WTC11 (cell line): ENCODE data around the gene SUGT1. TPM values are rescaled to one million over a fixed set of nuclear protein-coding genes. Genes with fewer than 3 reads are reported as not detected.

Experiments used
- ATAC-seq: fragments of 200-7000 bp; cut with Tn5 transposase; 2 replicates; pipeline ENCODE4 v1.10.0; 2021; ENCODE audit warnings: mild to moderate bottlenecking, moderate library complexity
- CTCF ChIA-PET: fragments of 300-600 bp; sonication (Branson Sonifier 250); formaldehyde crosslinking; loops from one replicate; lab custom pipeline; 2021; ENCODE audit warnings: antibody characterized with exemption; lab: Charles Lee
- POLR2A ChIA-PET: fragments of 350-600 bp; sonication (Branson Sonifier 250); formaldehyde crosslinking; loops from one replicate; lab custom pipeline; 2021; ENCODE audit warnings: antibody characterized with exemption; lab: Charles Lee
- DNase-seq: peaks from one replicate; pipeline ENCODE4 v3.0.0; 2021; ENCODE audit warnings: low spot score
- H3K27ac Mint-ChIP-seq: 2 replicates; pipeline ENCODE4 v1.8.0; 2021; ENCODE audit warnings: mixed read lengths
- H3K27me3 Mint-ChIP-seq: 2 replicates; pipeline ENCODE4 v1.8.0; 2021; ENCODE audit warnings: low read depth, mild to moderate bottlenecking, moderate library complexity, mixed read lengths
- H3K36me3 Mint-ChIP-seq: 2 replicates; pipeline ENCODE4 v1.8.0; 2021; ENCODE audit warnings: mixed read lengths
- H3K4me1 Mint-ChIP-seq: 2 replicates; pipeline ENCODE4 v1.8.0; 2022; ENCODE audit warnings: mixed read lengths
- H3K4me3 Mint-ChIP-seq: 2 replicates; pipeline ENCODE4 v1.8.0; 2021; ENCODE audit warnings: mild to moderate bottlenecking, moderate library complexity, mixed read lengths
- H3K9me3 Mint-ChIP-seq: 2 replicates; pipeline ENCODE4 v1.8.0; 2021; ENCODE audit warnings: mixed read lengths
- AR ChIP-seq: fragments of 250-450 bp; sonication (Bioruptor Pico); IDR thresholded peaks from 2 replicates; pipeline ENCODE4 v1.9.0; 2021; ENCODE audit warnings: mild to moderate bottlenecking
- CBFB ChIP-seq: sonication (generic); formaldehyde crosslinking; IDR thresholded peaks from 2 replicates; pipeline ENCODE4 v1.8.1; 2022; ENCODE audit warnings: mild to moderate bottlenecking, low read depth, missing genetic modification reagents
- CREB1 ChIP-seq: sonication (generic); formaldehyde crosslinking; IDR thresholded peaks from 2 replicates; pipeline ENCODE4 v1.8.0; 2023; ENCODE audit warnings: mild to moderate bottlenecking, missing genetic modification reagents
- CTCF ChIP-seq: fragments of 200-600 bp; IDR thresholded peaks from 2 replicates; pipeline ENCODE4 v1.8.0; 2022; ENCODE audit warnings: antibody characterized with exemption
- E2F1 ChIP-seq: sonication (generic); formaldehyde crosslinking; IDR thresholded peaks from 2 replicates; pipeline ENCODE4 v1.8.0; 2022; ENCODE audit warnings: mild to moderate bottlenecking, missing genetic modification reagents
- E2F5 ChIP-seq: sonication (generic); formaldehyde crosslinking; IDR thresholded peaks from 2 replicates; pipeline ENCODE4 v1.8.1; 2022; ENCODE audit warnings: mild to moderate bottlenecking, moderate library complexity, missing genetic modification reagents
- ETV6 ChIP-seq: sonication (generic); formaldehyde crosslinking; IDR thresholded peaks from 2 replicates; pipeline ENCODE4 v1.8.1; 2022; ENCODE audit warnings: mild to moderate bottlenecking, missing genetic modification reagents
- FOXJ3 ChIP-seq: sonication (generic); formaldehyde crosslinking; IDR thresholded peaks from 2 replicates; pipeline ENCODE4 v1.9.0; 2021; ENCODE audit warnings: missing genetic modification reagents, mild to moderate bottlenecking, borderline replicate concordance
- FOXP1 ChIP-seq: sonication (generic); formaldehyde crosslinking; IDR thresholded peaks from 2 replicates; pipeline ENCODE4 v1.8.0; 2022; ENCODE audit warnings: missing genetic modification reagents, mild to moderate bottlenecking, moderate library complexity, borderline replicate concordance
- GABPB1 ChIP-seq: sonication (generic); formaldehyde crosslinking; IDR thresholded peaks from 2 replicates; pipeline ENCODE4 v1.8.1; 2023; ENCODE audit warnings: mild to moderate bottlenecking, missing genetic modification reagents
- JUN ChIP-seq: sonication (generic); formaldehyde crosslinking; IDR thresholded peaks from 2 replicates; pipeline ENCODE4 v1.8.0; 2023; ENCODE audit warnings: mild to moderate bottlenecking, missing genetic modification reagents
- NFATC4 ChIP-seq: fragments of 250-450 bp; sonication (Bioruptor Pico); IDR thresholded peaks from 2 replicates; pipeline ENCODE4 v1.9.0; 2021; ENCODE audit warnings: mild to moderate bottlenecking
- NFYB ChIP-seq: sonication (generic); formaldehyde crosslinking; conservative IDR thresholded peaks from 2 replicates; pipeline ENCODE4 v1.8.0; 2022; ENCODE audit warnings: low read depth, missing genetic modification reagents
- NR2C2 ChIP-seq: sonication (generic); formaldehyde crosslinking; IDR thresholded peaks from 2 replicates; pipeline ENCODE4 v1.8.0; 2022; ENCODE audit warnings: mild to moderate bottlenecking, missing genetic modification reagents
- PREB ChIP-seq: sonication (generic); formaldehyde crosslinking; IDR thresholded peaks from 2 replicates; pipeline ENCODE4 v1.8.1; 2022; ENCODE audit warnings: mild to moderate bottlenecking, missing genetic modification reagents, moderate library complexity, borderline replicate concordance
- PRRX2 ChIP-seq: fragments of 250-450 bp; sonication (Bioruptor Pico); IDR thresholded peaks from 2 replicates; pipeline ENCODE4 v1.8.0; 2021; ENCODE audit warnings: mild to moderate bottlenecking
- SP1 ChIP-seq: sonication (generic); formaldehyde crosslinking; conservative IDR thresholded peaks from 2 replicates; pipeline ENCODE4 v1.8.1; 2022; ENCODE audit warnings: missing genetic modification reagents
- TEAD1 ChIP-seq: sonication (generic); formaldehyde crosslinking; IDR thresholded peaks from 2 replicates; pipeline ENCODE4 v1.8.0; 2022; ENCODE audit warnings: mild to moderate bottlenecking, missing genetic modification reagents
- TEAD4 ChIP-seq: sonication (generic); formaldehyde crosslinking; IDR thresholded peaks from 2 replicates; pipeline ENCODE4 v1.8.0; 2022; ENCODE audit warnings: mild to moderate bottlenecking, missing genetic modification reagents
- TP53 ChIP-seq: sonication (generic); formaldehyde crosslinking; IDR thresholded peaks from 2 replicates; pipeline ENCODE4 v1.8.1; 2023; ENCODE audit warnings: mild to moderate bottlenecking, missing genetic modification reagents
- ZBTB43 ChIP-seq: sonication (generic); formaldehyde crosslinking; IDR thresholded peaks from 2 replicates; pipeline ENCODE4 v1.8.1; 2023; ENCODE audit warnings: mild to moderate bottlenecking, missing genetic modification reagents
- ZMAT4 ChIP-seq: fragments of 250-450 bp; sonication (Bioruptor Pico); IDR thresholded peaks from 2 replicates; pipeline ENCODE4 v1.9.0; 2021; ENCODE audit warnings: mild to moderate bottlenecking
- ZNF317 ChIP-seq: sonication (generic); formaldehyde crosslinking; IDR thresholded peaks from 2 replicates; pipeline ENCODE4 v1.8.1; 2023; ENCODE audit warnings: low read depth, mild to moderate bottlenecking, moderate library complexity, missing genetic modification reagents, borderline replicate concordance
- ZNF425 ChIP-seq: fragments of 250-450 bp; sonication (Bioruptor Pico); conservative IDR thresholded peaks from 2 replicates; pipeline ENCODE4 v1.9.0; 2021; ENCODE audit warnings: mild to moderate bottlenecking
- total RNA-seq: library from RNA; stranded (reverse); gene quantifications from 3 replicates; pipeline ENCODE4 v1.2.3, GENCODE V29; 2021

The SUGT1 gene
- total RNA-seq, 1 experiment from 2014 or later, result 76.3 TPM

GRCh38 chr13:52712385-52712784, 59.7 kb downstream of the SUGT1 start:
- Mint-ChIP-seq H3K4me3 (no peak overlapping the region), H3K4me1 (peaks cover 31% of the 10 kb centered on the region), H3K27me3 (no peaks in the 10 kb centered on the region), H3K36me3 (peaks cover 21% of the 10 kb centered on the region), H3K9me3 (peaks cover 17% of the 10 kb centered on the region), H3K27ac (peak overlapping the region; percentile 46; the same call in 1 of the 2 replicates)
- TF ChIP-seq ETV6 (CRISPR knock-in tag) (no peak), ZBTB43 (no peak), NFYB (CRISPR knock-in tag) (no peak), CBFB (CRISPR knock-in tag) (no peak), ZMAT4 (no peak), AR (CRISPR knock-in tag) (no peak), JUN (CRISPR knock-in tag) (no peak), NFATC4 (CRISPR knock-in tag) (no peak), GABPB1 (no peak), E2F1 (no peak), PRRX2 (CRISPR knock-in tag) (no peak), CREB1 (CRISPR knock-in tag) (no peak), TEAD1 (CRISPR knock-in tag) (no peak), TP53 (CRISPR knock-in tag) (no peak), TEAD4 (CRISPR knock-in tag) (no peak), E2F5 (CRISPR knock-in tag) (no peak), PREB (CRISPR knock-in tag) (no peak)
- peak; percentile 43 for ATAC-seq
- ChIA-PET CTCF (interaction anchor here (1.5 to 3.1 kb wide), 5 partner anchors 26 to 488 kb away, joined by 3 to 16 read pairs (median 13); no protein-coding TSS in a partner anchor), POLR2A (no interaction called here)
- no peak for DNase-seq

GRCh38 chr13:52713894-52714293, 61.3 kb downstream of the SUGT1 start:
- peaks cover 32% of the 10 kb centered on the region for H3K9me3 Mint-ChIP-seq
- DNase-seq (no peak), ATAC-seq (no peak)
- H3K27ac Mint-ChIP-seq, result no peak overlapping the region
- peaks cover 33% of the 10 kb centered on the region for H3K36me3 Mint-ChIP-seq
- ChIA-PET CTCF (interaction anchor here (1.2 to 2.8 kb wide), 3 partner anchors 49 to 487 kb away, joined by 3 to 13 read pairs (median 3); no protein-coding TSS in a partner anchor), POLR2A (no interaction called here)
- peaks cover 31% of the 10 kb centered on the region for H3K4me1 Mint-ChIP-seq
- H3K27me3 Mint-ChIP-seq, result no peaks in the 10 kb centered on the region; the same call in 1 of the 2 replicates
- no peak overlapping the region for H3K4me3 Mint-ChIP-seq
- TF ChIP-seq SP1 (CRISPR knock-in tag) (no peak), ZNF425 (CRISPR knock-in tag) (no peak), TEAD1 (CRISPR knock-in tag) (no peak), FOXP1 (no peak), NFATC4 (CRISPR knock-in tag) (no peak), ZNF317 (CRISPR knock-in tag) (no peak), CREB1 (CRISPR knock-in tag) (no peak), ZMAT4 (no peak), CTCF (no peak), FOXJ3 (CRISPR knock-in tag) (no peak), NR2C2 (no peak)
